Stomach (tissue), 4 donors: ENCODE results near the gene CLSTN1.

Source experiments
- CTCF ChIP-seq, 7 experiments: fragments of 450-650 bp in 4 of 7; fragments of 200-600 bp in 3 of 7; sonication (generic) in 3 of 7; IDR thresholded peaks; one replicate each; pipeline ENCODE4 v1.5.1; 2016 to 2019; ENCODE audit warnings: antibody characterized with exemption in 7 of 7, control low read depth in 2 of 7, mild to moderate bottlenecking in 1 of 7
- POLR2A ChIP-seq, 4 donors: fragments of 450-650 bp; IDR thresholded peaks; one replicate each; pipeline ENCODE4 v1.6.1; 2016; ENCODE audit warnings: antibody characterized with exemption in 4 of 4, control low read depth in 2 of 4, mild to moderate bottlenecking in 1 of 4, moderate library complexity in 1 of 4
- POLR2AphosphoS5 ChIP-seq, 3 donors: sonication (generic); formaldehyde crosslinking; IDR thresholded peaks; one replicate each; pipeline ENCODE4 v1.6.1; 2016; ENCODE audit warnings: antibody characterized with exemption in 3 of 3

GRCh38 chr1:9766759-9767442, 56.9 kb downstream of the CLSTN1 start:
- TF ChIP-seq POLR2A (IDR thresholded peaks at IDR 0.05): no peak
- TF ChIP-seq POLR2AphosphoS5 (IDR thresholded peaks at IDR 0.05): peak in 1 of 3 donors; percentile 22
- TF ChIP-seq CTCF (IDR thresholded peaks at IDR 0.05): no peak
